CD4-positive, CD25-positive, alpha-beta regulatory T cell (primary cell): ENCODE results near the gene SLC9A4. TPM values are rescaled to one million over a fixed set of nuclear protein-coding genes. Genes with fewer than 3 reads are reported as not detected.
"Not testable (repeated sequence)": the region's sequence is repeated elsewhere in the genome, so short reads cannot be mapped to it uniquely, and the experiment has no call there.

Experiments
- ATAC-seq, 2 donors: fragments of 150-1000 bp; cut with Tn5 transposase; one replicate each; pipeline ENCODE4 v1.10.0; 2021; ENCODE audit warnings: low read depth in 2 of 2, moderate number of reproducible peaks in 2 of 2, moderate library complexity in 1 of 2
- DNase-seq, 3 donors: peaks; one replicate each; pipeline versions ENCODE4 v3.0.0 to v3.0.0-alpha.2; 2012 to 2022; ENCODE audit warnings: mixed read lengths in 1 of 3
- H3K27ac ChIP-seq: one replicate; pipeline ENCODE4 v1.7.0; 2013; ENCODE audit warnings: mild to moderate bottlenecking, low read length; ENCODE audit not compliant: insufficient read depth, poor library complexity, severe bottlenecking
- H3K27me3 ChIP-seq: one replicate; pipeline ENCODE4 v1.7.0; 2013; ENCODE audit warnings: low read length; ENCODE audit not compliant: control insufficient read depth, insufficient read depth
- H3K36me3 ChIP-seq: one replicate; pipeline ENCODE4 v1.7.0; 2013; ENCODE audit warnings: mild to moderate bottlenecking, low read length, moderate library complexity; ENCODE audit not compliant: control insufficient read depth, insufficient read depth
- H3K4me1 ChIP-seq: 2 replicates; pipeline ENCODE4 v1.7.0; 2013; ENCODE audit warnings: mild to moderate bottlenecking, low read length; ENCODE audit not compliant: insufficient read depth, control insufficient read depth, poor library complexity, severe bottlenecking
- H3K4me3 ChIP-seq: one replicate; pipeline ENCODE4 v1.7.0; 2013; ENCODE audit warnings: low read depth, mild to moderate bottlenecking, low read length, moderate library complexity
- H3K9me3 ChIP-seq, 2 experiments: 1 replicate in 1 of 2; 2 replicates in 1 of 2; pipeline ENCODE4 v1.7.0; 2013; ENCODE audit warnings: low read length in 2 of 2, mild to moderate bottlenecking in 1 of 2, moderate library complexity in 1 of 2; ENCODE audit not compliant: control insufficient read depth in 2 of 2
- H3K27ac Mint-ChIP-seq, 3 donors: one replicate each; pipeline ENCODE4 v1.8.0; 2020 to 2022; ENCODE audit warnings: mild to moderate bottlenecking in 3 of 3, mixed read lengths in 3 of 3, moderate library complexity in 2 of 3
- H3K27me3 Mint-ChIP-seq: one replicate; pipeline ENCODE4 v1.8.0; 2022; ENCODE audit warnings: mild to moderate bottlenecking, mixed read lengths
- H3K36me3 Mint-ChIP-seq: one replicate; pipeline ENCODE4 v1.8.0; 2020; ENCODE audit warnings: mixed read lengths
- H3K4me1 Mint-ChIP-seq, 4 donors: one replicate each; pipeline ENCODE4 v1.8.0; 2020 to 2022; ENCODE audit warnings: mixed read lengths in 4 of 4, mild to moderate bottlenecking in 1 of 4
- H3K4me3 Mint-ChIP-seq, 4 donors: one replicate each; pipeline ENCODE4 v1.8.0; 2020 to 2022; ENCODE audit warnings: mild to moderate bottlenecking in 4 of 4, mixed read lengths in 4 of 4, moderate library complexity in 3 of 4
- H3K9me3 Mint-ChIP-seq, 7 donors: one replicate each; pipeline ENCODE4 v1.8.0; 2020 to 2022; ENCODE audit warnings: mixed read lengths in 7 of 7, mild to moderate bottlenecking in 3 of 7, moderate library complexity in 2 of 7
- polyA plus RNA-seq, 4 donors: library from polyadenylated mRNA; unstranded; fragments of 300-500 nt; fragmentation: Illumina TruSeq; gene quantifications; one replicate each; pipeline ENCODE4 v1.2.3, GENCODE V29; 2021
- total RNA-seq: library from RNA; stranded (reverse); gene quantifications from one replicate; pipeline ENCODE4 v1.2.3, GENCODE V29; 2022

Gene SLC9A4
- total and polyA plus RNA-seq, 5 donors from 2014 or later: not detected

DNA sequence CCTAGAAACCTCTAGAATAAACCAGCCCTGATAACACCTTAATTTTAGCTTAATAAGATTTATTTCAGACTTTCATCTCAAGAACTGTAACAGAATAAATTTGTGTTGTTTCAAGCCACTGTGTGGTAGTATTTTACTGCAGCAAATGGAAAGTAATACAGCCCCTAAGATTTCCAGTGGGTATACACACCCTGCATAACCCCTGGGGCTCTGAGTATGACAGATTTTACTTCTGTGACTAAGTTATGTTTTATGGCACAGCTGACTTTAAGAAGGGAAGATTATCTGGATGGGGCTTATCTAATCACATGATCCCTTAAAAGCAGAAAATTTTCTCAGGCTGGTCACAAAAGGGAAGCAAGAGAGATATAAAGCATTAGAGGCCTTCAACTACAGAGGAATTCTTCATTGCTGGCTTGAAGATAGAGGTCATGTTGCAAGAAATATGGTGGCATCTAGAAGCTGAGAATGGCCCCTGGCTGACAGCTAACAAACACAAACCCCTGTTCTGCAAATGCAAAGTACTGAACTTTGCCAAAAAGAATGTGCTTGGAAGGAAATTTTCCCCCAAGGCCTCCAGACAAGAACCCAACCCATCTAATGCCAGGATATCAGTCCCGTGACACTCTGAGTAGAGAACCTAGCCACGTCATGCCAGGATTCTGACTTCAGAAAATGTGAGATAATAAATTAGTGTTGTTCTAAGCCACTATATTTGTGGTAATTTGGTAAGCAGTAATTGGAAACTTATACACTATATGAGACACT lies 78.5 kb downstream of the SLC9A4 start:
- H3K27me3 ChIP-seq: peaks cover 3% of the 10 kb centered on the region
- H3K27ac Mint-ChIP-seq: no peak overlapping the region
- H3K36me3 ChIP-seq: no peaks in the 10 kb centered on the region
- DNase-seq (no peak), ATAC-seq (no peak)
- H3K4me3 ChIP-seq: no peak overlapping the region
- H3K4me1 Mint-ChIP-seq: no peaks in the 10 kb centered on the region
- peaks cover 3 to 26% (median 15%) of the 10 kb centered on the region in 7 donors for H3K9me3 Mint-ChIP-seq
- H3K4me1 ChIP-seq: no peaks in the 10 kb centered on the region
- no peaks in the 10 kb centered on the region for H3K36me3 Mint-ChIP-seq
- H3K27ac ChIP-seq: no peak overlapping the region
- H3K9me3 ChIP-seq: peaks cover 11 to 13% of the 10 kb centered on the region in 2 experiments
- H3K4me3 Mint-ChIP-seq: no peak overlapping the region
- H3K27me3 Mint-ChIP-seq: peaks cover 3% of the 10 kb centered on the region

- Histone ChIP-seq H3K9me3 (peaks cover 9% of the 10 kb centered on the region in 2 experiments), H3K27ac (no peak overlapping the region), H3K4me3 (no peak overlapping the region), H3K36me3 (no peaks in the 10 kb centered on the region), H3K27me3 (peaks cover 3% of the 10 kb centered on the region), H3K4me1 (no peaks in the 10 kb centered on the region)
- no peaks in the 10 kb centered on the region for H3K4me1 Mint-ChIP-seq
- DNase-seq (no peak), ATAC-seq (no peak)
- H3K9me3 Mint-ChIP-seq: peaks cover 3 to 18% (median 11%) of the 10 kb centered on the region in 7 donors
- no peak overlapping the region for H3K27ac Mint-ChIP-seq
- H3K27me3 Mint-ChIP-seq: peaks cover 4% of the 10 kb centered on the region
- H3K4me3 Mint-ChIP-seq: no peak overlapping the region
- H3K36me3 Mint-ChIP-seq: no peaks in the 10 kb centered on the region
Measured at GRCh38 chr2:102553601-102554000, 80.6 kb downstream of the SLC9A4 start.

GRCh38 chr2:102558463-102558862 lies 85.4 kb downstream of the SLC9A4 start:
- H3K9me3 ChIP-seq: no peaks in the 10 kb centered on the region
- H3K27ac ChIP-seq: no peak overlapping the region
- Mint-ChIP-seq H3K4me1 (no peaks in the 10 kb centered on the region), H3K36me3 (no peaks in the 10 kb centered on the region), H3K4me3 (no peak overlapping the region), H3K27ac (no peak overlapping the region), H3K27me3 (peaks cover 4% of the 10 kb centered on the region), H3K9me3 (peaks cover 0 to 5% (median 0%) of the 10 kb centered on the region in 7 donors)
- no peaks in the 10 kb centered on the region for H3K4me1 ChIP-seq
- H3K36me3 ChIP-seq: no peaks in the 10 kb centered on the region
- H3K27me3 ChIP-seq: peaks cover 3% of the 10 kb centered on the region
- ATAC-seq (no peak), DNase-seq (no peak)
- no peak overlapping the region for H3K4me3 ChIP-seq

DNA sequence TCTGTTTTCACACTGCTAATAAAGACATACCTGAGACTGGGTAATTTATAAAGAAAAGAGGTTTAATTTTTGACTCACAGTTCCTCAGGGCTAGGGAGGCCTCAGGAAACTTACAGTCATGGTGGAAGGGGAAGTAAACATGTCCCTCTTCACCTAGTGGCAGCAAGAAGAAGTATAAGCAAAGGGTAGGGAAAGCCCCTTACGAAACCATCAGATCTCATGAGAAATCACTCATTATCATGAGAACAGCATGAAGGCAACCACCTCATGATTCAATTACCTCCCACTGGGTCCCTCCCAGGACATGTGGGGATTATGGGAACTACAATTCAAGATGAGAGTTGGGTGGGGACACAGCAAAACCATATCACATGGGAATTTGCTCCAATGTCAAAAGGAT lies 89.5 kb downstream of the SLC9A4 start:
- not testable (repeated sequence) for H3K9me3 ChIP-seq, H3K27ac Mint-ChIP-seq, H3K4me3 ChIP-seq, H3K9me3 Mint-ChIP-seq, H3K4me1 Mint-ChIP-seq, H3K36me3 Mint-ChIP-seq, ATAC-seq, H3K4me3 Mint-ChIP-seq, DNase-seq, H3K27ac ChIP-seq, H3K27me3 Mint-ChIP-seq, H3K36me3 ChIP-seq, H3K4me1 ChIP-seq, H3K27me3 ChIP-seq

DNA sequence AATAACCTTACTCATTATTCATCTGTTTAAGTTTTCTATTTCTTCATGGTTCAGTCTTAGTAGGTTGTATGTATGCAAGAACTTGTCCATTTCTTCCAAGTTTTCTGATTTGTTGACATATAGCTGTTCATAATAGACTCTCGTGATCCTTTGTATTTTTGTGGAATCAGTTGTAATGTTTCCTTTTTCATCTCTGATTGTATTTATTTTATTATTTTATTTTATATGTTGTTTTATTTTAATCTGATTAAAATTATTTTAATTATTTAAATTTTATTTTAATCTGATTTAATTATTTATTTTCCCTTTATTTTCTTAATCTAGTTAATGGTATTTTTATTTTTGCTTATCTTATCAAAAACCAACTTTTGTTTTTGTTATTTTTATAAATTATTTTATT lies 102.9 kb downstream of the SLC9A4 start:
- peaks cover 2 to 22% (median 9%) of the 10 kb centered on the region in 7 donors for H3K9me3 Mint-ChIP-seq
- H3K36me3 Mint-ChIP-seq: no peaks in the 10 kb centered on the region
- H3K27me3 Mint-ChIP-seq: peaks cover 17% of the 10 kb centered on the region
- Histone ChIP-seq H3K4me3 (no peak overlapping the region), H3K27ac (no peak overlapping the region), H3K27me3 (no peaks in the 10 kb centered on the region), H3K36me3 (no peaks in the 10 kb centered on the region), H3K9me3 (peaks cover 0 to 2% of the 10 kb centered on the region in 2 experiments), H3K4me1 (no peaks in the 10 kb centered on the region)
- DNase-seq: no peak
- no peak overlapping the region for H3K27ac Mint-ChIP-seq
- no peak for ATAC-seq
- H3K4me3 Mint-ChIP-seq: no peak overlapping the region
- H3K4me1 Mint-ChIP-seq: no peaks in the 10 kb centered on the region

- Mint-ChIP-seq H3K27me3 (peaks cover 19% of the 10 kb centered on the region), H3K9me3 (peaks cover 2 to 20% (median 6%) of the 10 kb centered on the region in 7 donors), H3K27ac (no peak overlapping the region), H3K36me3 (no peaks in the 10 kb centered on the region), H3K4me1 (peaks cover 0 to 5% (median 0%) of the 10 kb centered on the region in 4 donors), H3K4me3 (no peak overlapping the region)
- H3K9me3 ChIP-seq: no peaks in the 10 kb centered on the region
- H3K27ac ChIP-seq: no peak overlapping the region
- no peak overlapping the region for H3K4me3 ChIP-seq
- H3K27me3 ChIP-seq: no peaks in the 10 kb centered on the region
- no peak for ATAC-seq
- DNase-seq: no peak
- H3K36me3 ChIP-seq: no peaks in the 10 kb centered on the region
- H3K4me1 ChIP-seq: no peaks in the 10 kb centered on the region
Measured at GRCh38 chr2:102578376-102578775, 105.3 kb downstream of the SLC9A4 start.

DNA sequence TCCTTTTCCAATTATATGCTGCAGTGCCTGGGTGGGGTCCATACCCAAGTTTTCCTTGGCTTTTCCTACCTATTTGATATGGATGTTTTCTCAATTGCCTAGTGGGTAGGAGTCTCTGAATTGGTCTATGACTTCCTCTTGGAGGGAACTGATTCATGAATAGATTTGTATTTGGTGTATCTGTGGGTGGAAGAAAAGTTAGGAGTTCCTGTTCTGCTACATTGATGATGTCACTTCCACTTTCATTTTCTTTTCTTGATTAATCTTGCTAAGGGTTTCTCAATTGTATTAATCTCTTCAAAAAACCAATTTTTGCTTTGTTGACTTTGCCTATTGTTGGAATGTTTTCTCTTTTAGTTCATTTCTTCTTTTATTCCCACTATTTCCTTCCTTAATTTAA lies 108.9 kb downstream of the SLC9A4 start:
- Mint-ChIP-seq H3K9me3 (peaks cover 1 to 12% (median 6%) of the 10 kb centered on the region in 7 donors), H3K4me3 (peak overlapping the region in 1 of 4 donors; percentile 33), H3K27me3 (peaks cover 26% of the 10 kb centered on the region), H3K36me3 (no peaks in the 10 kb centered on the region), H3K27ac (no peak overlapping the region), H3K4me1 (peaks cover 0 to 9% (median 0%) of the 10 kb centered on the region in 4 donors)
- ATAC-seq: no peak
- H3K4me3 ChIP-seq: no peak overlapping the region
- H3K36me3 ChIP-seq: no peaks in the 10 kb centered on the region
- DNase-seq: peak in 1 of 3 donors; percentile 13
- H3K27ac ChIP-seq: no peak overlapping the region
- H3K4me1 ChIP-seq: no peaks in the 10 kb centered on the region
- peaks cover 3% of the 10 kb centered on the region for H3K27me3 ChIP-seq
- no peaks in the 10 kb centered on the region for H3K9me3 ChIP-seq

- Mint-ChIP-seq H3K27me3 (peaks cover 26% of the 10 kb centered on the region), H3K4me3 (no peak overlapping the region), H3K4me1 (peaks cover 0 to 9% (median 0%) of the 10 kb centered on the region in 4 donors), H3K9me3 (peaks cover 0 to 11% (median 5%) of the 10 kb centered on the region in 7 donors), H3K27ac (no peak overlapping the region), H3K36me3 (no peaks in the 10 kb centered on the region)
- Histone ChIP-seq H3K9me3 (no peaks in the 10 kb centered on the region), H3K4me3 (no peak overlapping the region), H3K36me3 (no peaks in the 10 kb centered on the region), H3K27ac (no peak overlapping the region), H3K4me1 (no peaks in the 10 kb centered on the region), H3K27me3 (peaks cover 3% of the 10 kb centered on the region)
- no peak for ATAC-seq
- no peak for DNase-seq
Measured at GRCh38 chr2:102582845-102583244, 109.8 kb downstream of the SLC9A4 start.
